LNCaP clone FGC (cell line): ENCODE results near the gene CCDC187.

ENCODE experiments used
- DNase-seq: peaks from one replicate; pipeline ENCODE4 v3.0.0-alpha.2; 2011; ENCODE audit warnings: low read depth
- H3K4me3 ChIP-seq: 2 replicates; pipeline ENCODE4 v1.5.1; 2011; ENCODE audit warnings: mild to moderate bottlenecking, low read depth, low read length, control low read depth
- TF ChIP-seq, protein P1 (sequence below): IDR thresholded peaks from 2 replicates; pipeline ENCODE4 v1.5.1; 2012; ENCODE audit warnings: mild to moderate bottlenecking; ENCODE audit not compliant: control insufficient read depth, insufficient read depth; ENCODE audit errors: extremely low read depth

The CCDC187 gene

GRCh38 chr9:136347472-136348256, 43.8 kb upstream of the CCDC187 start:
- TF ChIP-seq, protein P1, sequence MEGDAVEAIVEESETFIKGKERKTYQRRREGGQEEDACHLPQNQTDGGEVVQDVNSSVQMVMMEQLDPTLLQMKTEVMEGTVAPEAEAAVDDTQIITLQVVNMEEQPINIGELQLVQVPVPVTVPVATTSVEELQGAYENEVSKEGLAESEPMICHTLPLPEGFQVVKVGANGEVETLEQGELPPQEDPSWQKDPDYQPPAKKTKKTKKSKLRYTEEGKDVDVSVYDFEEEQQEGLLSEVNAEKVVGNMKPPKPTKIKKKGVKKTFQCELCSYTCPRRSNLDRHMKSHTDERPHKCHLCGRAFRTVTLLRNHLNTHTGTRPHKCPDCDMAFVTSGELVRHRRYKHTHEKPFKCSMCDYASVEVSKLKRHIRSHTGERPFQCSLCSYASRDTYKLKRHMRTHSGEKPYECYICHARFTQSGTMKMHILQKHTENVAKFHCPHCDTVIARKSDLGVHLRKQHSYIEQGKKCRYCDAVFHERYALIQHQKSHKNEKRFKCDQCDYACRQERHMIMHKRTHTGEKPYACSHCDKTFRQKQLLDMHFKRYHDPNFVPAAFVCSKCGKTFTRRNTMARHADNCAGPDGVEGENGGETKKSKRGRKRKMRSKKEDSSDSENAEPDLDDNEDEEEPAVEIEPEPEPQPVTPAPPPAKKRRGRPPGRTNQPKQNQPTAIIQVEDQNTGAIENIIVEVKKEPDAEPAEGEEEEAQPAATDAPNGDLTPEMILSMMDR: no peak
- DNase-seq: no peak
- no peak overlapping the region for H3K4me3 ChIP-seq

- TF ChIP-seq, protein P1: no peak
- DNase-seq: no peak
- no peak overlapping the region for H3K4me3 ChIP-seq
These were observed 43.1 kb upstream of the CCDC187 start for GRCh38 chr9:136346927-136347465.

GRCh38 chr9:136346157-136346481, 42.2 kb upstream of the CCDC187 start:
- no peak overlapping the region for H3K4me3 ChIP-seq
- no peak for DNase-seq
- TF ChIP-seq, protein P1: no peak

DNA sequence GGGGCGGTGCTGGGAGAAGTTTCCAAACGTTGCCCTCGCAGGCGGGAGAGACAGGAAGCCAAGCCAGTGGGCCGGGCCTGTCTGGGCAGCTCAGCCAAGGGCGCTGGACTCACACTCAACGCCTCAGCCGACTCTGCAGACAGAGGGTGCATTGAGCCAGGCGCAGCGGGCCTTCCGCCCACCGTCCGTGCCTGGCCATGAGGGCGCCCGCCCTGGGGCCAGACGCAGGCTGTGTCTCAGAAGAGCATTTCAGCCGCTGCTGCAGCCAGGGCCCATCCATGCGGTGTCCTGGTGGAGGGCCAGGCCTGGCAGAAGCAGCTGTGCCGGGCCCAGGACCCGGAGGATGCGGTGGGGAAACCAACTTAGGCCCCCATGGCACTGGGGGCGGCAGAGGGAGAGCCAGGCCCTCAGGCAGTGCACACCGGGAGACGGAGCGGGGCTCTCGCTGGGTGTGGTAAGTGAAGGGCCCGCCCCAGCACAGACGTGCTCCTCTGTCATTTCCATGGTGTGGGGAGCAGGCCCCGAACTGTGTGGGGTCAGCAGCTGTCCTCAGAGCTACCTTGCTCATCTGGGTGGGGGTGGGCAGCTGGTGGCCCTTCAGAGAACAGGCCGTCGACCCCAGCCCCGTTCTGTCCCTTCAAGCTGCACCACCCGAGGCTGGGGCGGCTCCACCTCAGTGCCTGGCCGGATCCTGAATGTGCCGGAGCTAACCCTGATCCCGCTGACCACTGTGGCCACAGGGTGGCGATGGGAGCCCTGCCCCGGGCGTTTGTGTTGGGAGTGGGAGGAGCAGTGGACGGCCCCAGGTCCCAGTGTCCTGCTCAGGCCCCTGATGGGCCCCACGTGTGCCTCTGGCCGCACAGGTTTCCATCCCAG, 41.6 kb upstream of the CCDC187 start:
- TF ChIP-seq, protein P1: peak; percentile 50
- H3K4me3 ChIP-seq: no peak overlapping the region
- DNase-seq: no peak

DNA sequence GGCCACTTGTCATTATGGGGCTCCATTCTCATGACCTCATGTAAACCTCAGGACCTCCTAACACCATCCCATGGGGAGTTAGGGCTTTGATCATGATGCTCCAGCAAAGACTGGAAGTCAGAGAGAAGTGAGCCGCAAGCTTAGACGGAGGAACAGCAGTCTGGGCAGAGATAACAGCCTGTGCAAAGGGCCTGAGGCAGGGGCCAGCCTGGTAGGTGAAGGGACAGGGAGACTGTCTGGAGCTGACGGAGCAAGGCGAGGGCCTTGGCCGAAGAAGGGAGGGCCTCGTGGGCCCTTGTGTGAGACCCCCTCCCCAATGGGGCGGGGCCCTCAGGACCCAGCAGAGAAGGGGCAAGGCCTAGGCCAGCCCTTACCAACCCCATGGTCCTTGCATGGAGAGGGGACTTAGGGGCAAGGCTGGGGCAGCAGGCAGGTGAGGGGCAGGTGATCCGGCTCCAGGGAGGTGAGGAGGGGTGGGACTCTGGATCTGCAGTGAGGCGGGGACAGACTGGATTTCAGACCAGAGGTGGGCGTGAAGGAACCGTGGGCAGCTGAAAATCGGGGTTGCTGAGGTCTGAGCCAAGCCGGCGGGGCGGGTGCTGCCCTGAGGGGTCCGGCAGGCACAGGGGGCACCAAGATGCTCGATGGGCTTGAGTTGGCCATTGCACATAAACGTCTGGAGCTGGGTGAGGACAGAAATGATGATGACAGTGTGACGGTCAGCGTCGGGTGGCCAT, 40.8 kb upstream of the CCDC187 start:
- no peak for DNase-seq
- TF ChIP-seq, protein P1: no peak
- H3K4me3 ChIP-seq: no peak overlapping the region

GRCh38 chr9:136343884-136344269, 40.0 kb upstream of the CCDC187 start:
- TF ChIP-seq, protein P1: no peak
- H3K4me3 ChIP-seq: no peak overlapping the region
- DNase-seq: no peak
